Mucosa of descending colon (tissue), 3 donors: ENCODE results near the gene RPL26. TPM values are rescaled to one million over a fixed set of nuclear protein-coding genes. Genes with fewer than 3 reads are reported as not detected.
"Not testable (repeated sequence)": the region's sequence is repeated elsewhere in the genome, so short reads cannot be mapped to it uniquely, and the experiment has no call there.

ENCODE experiments used
- ATAC-seq: fragments of 200-7000 bp; cut with Tn5 transposase; one replicate; pipeline ENCODE4 v1.9.1; 2020; ENCODE audit warnings: mild to moderate bottlenecking, moderate library complexity
- DNase-seq, 3 donors: peaks; one replicate each; pipeline ENCODE4 v3.0.0-alpha.2; 2020
- H3K36me3 ChIP-seq: fragments of 200-600 bp; one replicate; pipeline ENCODE4 v1.8.0; 2021; ENCODE audit warnings: low read depth, mild to moderate bottlenecking
- H3K4me1 ChIP-seq: fragments of 200-600 bp; one replicate; pipeline ENCODE4 v1.8.0; 2021; ENCODE audit warnings: low read depth, mild to moderate bottlenecking
- H3K4me3 ChIP-seq: fragments of 200-600 bp; one replicate; pipeline ENCODE4 v1.8.0; 2021; ENCODE audit warnings: mild to moderate bottlenecking
- H3K9me3 ChIP-seq: fragments of 200-600 bp; one replicate; pipeline ENCODE4 v1.8.0; 2021; ENCODE audit warnings: mild to moderate bottlenecking
- CTCF ChIP-seq: fragments of 200-600 bp; IDR thresholded peaks from one replicate; pipeline ENCODE4 v1.8.0; 2022; ENCODE audit warnings: antibody characterized with exemption, mild to moderate bottlenecking
- intact Hi-C, 2 donors: fragments of 100-400 bp; cut with DNase I in 1 of 2; cut with micrococcal nuclease in 1 of 2; formaldehyde crosslinking; loops; one replicate each; pipeline versions ENCODE4 v1.11.0 to v1.11.1; 2022; cut with DNase I, micrococcal nuclease
- total RNA-seq, 3 donors: library from RNA; stranded (reverse); fragmentation: NEBNext Ultra II Directional in 2 of 3; extraction: Animal tissue kit (Norgen Biotek cat#: 25700) in 2 of 3; gene quantifications; one replicate each; pipeline versions ENCODE4 v1.2.1 to v1.2.4, GENCODE V29; 2021 to 2023
- donor health status: DM: no; HTN: no; CAD: no; lungs with moderate emphysema.
- donor health status: DM: no; HTN: no; CAD: no.
- donor health status: DM: no; HTN: yes; CAD: no.

Gene RPL26
- total RNA-seq, 3 donors from 2014 or later = 1,217 to 1,361 (median 1,229) TPM

GRCh38 chr17:8360260-8360659, 22.7 kb downstream of the RPL26 start:
- ATAC-seq (no peak), DNase-seq (no peak)
- intact Hi-C loops = no loop called here
- Histone ChIP-seq H3K9me3 (no peaks in the 10 kb centered on the region), H3K36me3 (no peaks in the 10 kb centered on the region), H3K4me1 (no peaks in the 10 kb centered on the region), H3K4me3 (no peak overlapping the region)
- no peak for TF ChIP-seq CTCF

DNA sequence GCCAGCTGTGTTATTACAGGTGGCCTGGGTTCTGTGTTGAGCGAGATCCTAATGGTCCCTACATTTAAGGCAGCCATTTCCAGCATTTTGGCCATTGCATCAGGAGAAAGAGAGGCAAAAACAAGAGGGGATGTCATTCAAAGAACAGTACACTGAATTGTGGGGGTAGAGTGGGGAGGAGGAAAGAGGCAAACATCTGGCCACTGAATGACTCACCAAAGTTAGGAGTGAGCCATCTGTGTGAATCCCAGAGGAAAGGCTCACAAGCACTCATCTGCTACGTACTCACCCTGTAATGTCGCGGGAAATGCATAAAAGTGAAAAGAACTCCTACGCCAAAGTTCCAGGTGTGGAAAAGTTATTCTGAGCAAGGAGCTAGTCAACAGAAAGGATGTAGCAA, 23.2 kb downstream of the RPL26 start:
- DNase-seq (no peak), ATAC-seq (peak; percentile 61)
- no peaks in the 10 kb centered on the region for H3K9me3 ChIP-seq
- no peak for TF ChIP-seq CTCF
- H3K4me3 ChIP-seq = no peak overlapping the region
- no peaks in the 10 kb centered on the region for H3K36me3 ChIP-seq
- intact Hi-C loops = no loop called here
- no peaks in the 10 kb centered on the region for H3K4me1 ChIP-seq

GRCh38 chr17:8357910-8358309, 25.1 kb downstream of the RPL26 start:
- intact Hi-C loops = no loop called here
- no peaks in the 10 kb centered on the region for H3K4me1 ChIP-seq
- H3K36me3 ChIP-seq = no peaks in the 10 kb centered on the region
- TF ChIP-seq CTCF = no peak
- H3K9me3 ChIP-seq = no peaks in the 10 kb centered on the region
- no peak for DNase-seq
- H3K4me3 ChIP-seq = no peak overlapping the region
- no peak for ATAC-seq

DNA sequence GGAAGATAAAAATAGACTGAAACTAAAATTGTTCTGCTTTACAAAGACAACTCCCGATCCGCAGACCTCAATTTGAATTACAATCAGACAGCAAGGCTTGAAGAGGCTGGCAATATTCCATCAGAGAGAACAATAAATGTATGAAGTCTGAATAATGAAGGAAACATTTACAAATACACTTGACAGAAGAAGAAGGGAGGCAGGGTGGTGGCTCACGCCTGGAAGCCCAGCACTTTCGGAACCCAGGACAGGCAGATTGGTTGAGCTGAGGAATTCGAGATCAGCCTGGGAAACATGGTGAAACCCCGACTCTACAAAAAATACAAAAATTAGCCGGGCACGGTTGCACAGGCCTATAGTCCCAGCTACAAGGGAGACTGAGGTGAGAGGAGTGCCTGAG, 28.8 kb downstream of the RPL26 start:
- intact Hi-C loops = no loop called here
- ATAC-seq = no peak
- DNase-seq = no peak
- H3K4me3 ChIP-seq = no peak overlapping the region
- H3K36me3 ChIP-seq = no peaks in the 10 kb centered on the region
- no peaks in the 10 kb centered on the region for H3K9me3 ChIP-seq
- no peaks in the 10 kb centered on the region for H3K4me1 ChIP-seq
- no peak for TF ChIP-seq CTCF

- Histone ChIP-seq H3K4me1 (no peaks in the 10 kb centered on the region), H3K9me3 (no peaks in the 10 kb centered on the region), H3K4me3 (no peak overlapping the region), H3K36me3 (no peaks in the 10 kb centered on the region)
- intact Hi-C loops = no loop called here
- ATAC-seq = no peak
- TF ChIP-seq CTCF = no peak
- DNase-seq = no peak
Measured at GRCh38 chr17:8353736-8354135, 29.3 kb downstream of the RPL26 start.

DNA sequence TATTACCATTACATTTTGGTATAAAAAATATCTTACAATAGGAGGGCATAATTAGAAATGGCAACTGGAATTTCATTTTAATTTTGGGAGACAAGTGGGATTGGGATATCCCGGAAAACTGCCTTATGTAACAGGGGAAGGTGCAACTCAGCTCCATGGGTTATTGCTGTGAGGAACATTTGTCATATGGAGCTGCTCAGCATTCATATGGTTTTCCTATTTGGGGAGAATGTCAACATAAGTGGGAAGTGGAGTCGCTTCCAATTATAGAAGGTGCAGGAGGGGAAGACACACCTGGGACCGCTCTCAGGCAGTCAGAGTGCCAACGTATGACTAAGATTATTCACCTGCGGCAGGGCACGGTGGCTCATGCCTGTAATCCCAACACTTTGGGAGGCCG, 32.7 kb downstream of the RPL26 start:
- Histone ChIP-seq H3K4me1 (no peaks in the 10 kb centered on the region), H3K36me3 (no peaks in the 10 kb centered on the region), H3K4me3 (no peak overlapping the region), H3K9me3 (no peaks in the 10 kb centered on the region)
- no peak for ATAC-seq
- intact Hi-C loops = no loop called here
- no peak for TF ChIP-seq CTCF
- DNase-seq = no peak

DNA sequence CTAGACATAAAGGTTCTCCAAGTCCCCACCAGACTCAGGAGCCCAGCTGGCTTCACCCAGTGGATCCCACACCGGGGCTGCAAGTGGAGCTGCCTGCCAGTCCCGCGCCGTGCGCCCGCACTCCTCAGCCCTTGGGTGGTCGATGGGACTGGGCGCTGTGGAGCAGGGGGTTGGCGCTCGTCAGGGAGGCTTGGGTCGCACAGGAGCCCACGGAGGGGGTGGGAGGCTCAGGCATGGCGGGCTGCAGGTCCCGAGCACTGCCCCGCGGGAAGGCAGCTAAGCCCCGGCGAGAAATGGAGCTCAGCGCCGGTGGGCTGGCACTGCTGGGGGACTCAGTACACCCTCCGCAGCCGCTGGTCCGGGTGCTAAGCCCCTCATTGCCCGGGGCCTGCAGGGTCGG, 36.0 kb downstream of the RPL26 start:
- ATAC-seq, DNase-seq, H3K4me3 ChIP-seq, H3K36me3 ChIP-seq, H3K4me1 ChIP-seq, intact Hi-C loops, H3K9me3 ChIP-seq: not testable (repeated sequence)
